Kidney (tissue), 14 donors: ENCODE measurements around the gene POLR2J. TPM values are rescaled to one million over a fixed set of nuclear protein-coding genes. Genes with fewer than 3 reads are reported as not detected.

Source experiments
- DNase-seq, 5 donors: peaks; one replicate each; pipeline ENCODE4 v3.0.0-alpha.2; 2013 to 2020
- FAIRE-seq: peaks from 2 replicates; lab custom pipeline; 2012; peaks lifted over from hg19 to GRCh38; lab: Jason Lieb, UNC
- H3K27ac ChIP-seq, 2 donors: one replicate each; pipeline ENCODE4 v1.7.0; 2013; ENCODE audit warnings: low read depth in 2 of 2, low read length in 2 of 2, inconsistent platforms in 1 of 2
- H3K27me3 ChIP-seq: one replicate; pipeline ENCODE4 v1.7.1; 2013; ENCODE audit warnings: low read length, inconsistent platforms; ENCODE audit not compliant: control insufficient read depth, insufficient read depth
- H3K36me3 ChIP-seq, 3 donors: one replicate each; pipeline versions ENCODE4 v1.7.0 to v1.7.1; 2013; ENCODE audit warnings: low read length in 3 of 3, control low read depth in 1 of 3, inconsistent platforms in 1 of 3; ENCODE audit not compliant: insufficient read depth in 3 of 3, control insufficient read depth in 2 of 3
- H3K4me1 ChIP-seq, 3 donors: one replicate each; pipeline versions ENCODE4 v1.7.0 to v1.7.1; 2013; ENCODE audit warnings: low read length in 3 of 3, inconsistent platforms in 1 of 3, low read depth in 1 of 3; ENCODE audit not compliant: control insufficient read depth in 2 of 3, insufficient read depth in 2 of 3
- H3K4me3 ChIP-seq, 3 donors: one replicate each; pipeline versions ENCODE4 v1.7.0 to v1.8.1; 2013; ENCODE audit warnings: low read length in 3 of 3, control low read depth in 1 of 3, inconsistent platforms in 1 of 3
- H3K9ac ChIP-seq, 3 donors: one replicate each; pipeline versions ENCODE4 v1.7.0 to v1.7.1; 2013; ENCODE audit warnings: low read length in 3 of 3, control low read depth in 1 of 3, inconsistent platforms in 1 of 3
- H3K9me3 ChIP-seq, 3 donors: one replicate each; pipeline versions ENCODE4 v1.7.0 to v1.7.1; 2013; ENCODE audit warnings: low read length in 3 of 3, control low read depth in 1 of 3, inconsistent platforms in 1 of 3; ENCODE audit not compliant: control insufficient read depth in 2 of 3, insufficient read depth in 1 of 3
- CTCF ChIP-seq: IDR thresholded peaks from 3 replicates; pipeline ENCODE4 v1.5.1; 2012; ENCODE audit warnings: mild to moderate bottlenecking, moderate library complexity, borderline replicate concordance; ENCODE audit not compliant: insufficient read depth; ENCODE audit errors: extremely low read depth
- intact Hi-C: fragments of 100-400 bp; cut with DNase I; formaldehyde crosslinking; loops from one replicate; pipeline ENCODE4 v1.11.1; 2022
- polyA plus RNA-seq: library from polyadenylated mRNA; stranded (reverse); fragments of 350-450 nt; fragmentation: Illumina TruSeq; extraction: RNeasy Lipid Tissue Mini Kit (QIAGEN cat#74804); gene quantifications from one replicate; pipeline ENCODE4 v1.2.3, GENCODE V29; 2014; ENCODE audit warnings: low read depth, low replicate concordance; ENCODE audit not compliant: insufficient read depth
- total RNA-seq: library from RNA; stranded (reverse); fragmentation: NEBNext Ultra II Directional; extraction: Animal tissue kit (Norgen Biotek cat#: 25700); gene quantifications from one replicate; pipeline ENCODE4 v1.2.1, GENCODE V29; 2021
- donor health status: control.
- donor health status: control.
- donor health status: control.
- donor health status: control.
- donor health status: control.
- donor health status: DM: yes; HTN: yes; CAD: no.
- donor health status: Normal renal cell carcinoma (clear cell type).

The POLR2J gene
- total and polyA plus RNA-seq, 2 donors from 2014 or later: 42.0 to 117 TPM

GRCh38 chr7:102467581-102468477 lies 10.9 kb downstream of the POLR2J start:
- H3K36me3 ChIP-seq: peaks cover 0 to 6% (median 0%) of the 10 kb centered on the region in 3 donors

GRCh38 chr7:102466097-102466496 lies 12.6 kb downstream of the POLR2J start:
- peak overlapping the region in 2 of 3 donors; percentile 24 to 100 for H3K4me3 ChIP-seq
- no peaks in the 10 kb centered on the region for H3K9me3 ChIP-seq
- H3K36me3 ChIP-seq: peaks cover 0 to 4% (median 0%) of the 10 kb centered on the region in 3 donors
- no peak for TF ChIP-seq CTCF
- no peak overlapping the region for H3K27ac ChIP-seq
- intact Hi-C loops: no loop called here
- no peak for FAIRE-seq
- peak overlapping the region in 1 of 3 donors; percentile 16 for H3K9ac ChIP-seq
- DNase-seq: no peak
- H3K4me1 ChIP-seq: peaks cover 0 to 13% (median 12%) of the 10 kb centered on the region in 3 donors
- H3K27me3 ChIP-seq: no peaks in the 10 kb centered on the region

More at GRCh38 chr7:102467581-102468477, 10.9 kb downstream of the POLR2J start:
- H3K4me3 ChIP-seq: no peak overlapping the region
- FAIRE-seq (no peak), DNase-seq (peak in 2 of 5 donors; percentile 60 to 78)
- no peak for TF ChIP-seq CTCF
- H3K27me3 ChIP-seq: no peaks in the 10 kb centered on the region
- no peak overlapping the region for H3K27ac ChIP-seq
- H3K4me1 ChIP-seq: peaks cover 0 to 13% (median 12%) of the 10 kb centered on the region in 3 donors
- intact Hi-C loops: no loop called here
- no peak overlapping the region for H3K9ac ChIP-seq
- H3K9me3 ChIP-seq: no peaks in the 10 kb centered on the region

GRCh38 chr7:102464577-102465280 lies 14.0 kb downstream of the POLR2J start, which contains the start of the genes ALKBH4 and LRWD1:
Gene ALKBH4, minus strand, starts transcription at chr7:102464863. Its CDS starts 27 bp downstream, at chr7:102464836.
Gene LRWD1, plus strand, starts transcription at chr7:102464984. Its CDS starts 97 bp downstream, at chr7:102465081.
- peak; percentile 38 for TF ChIP-seq CTCF
- intact Hi-C loops: no loop called here
- peak within 1 kb of the TSS; percentile 96 to 100 (median 97) for H3K4me3 ChIP-seq
- peaks cover 0 to 1% (median 0%) of the 10 kb centered on the region in 3 donors for H3K36me3 ChIP-seq
- peak; percentile 92 to 98 (median 95) for DNase-seq
- H3K9me3 ChIP-seq: no peaks in the 10 kb centered on the region
- H3K27me3 ChIP-seq: no peaks in the 10 kb centered on the region
- FAIRE-seq: no peak
- H3K27ac ChIP-seq: peak within 1 kb of the TSS; percentile 1 to 57
- peaks cover 0 to 12% (median 10%) of the 10 kb centered on the region in 3 donors for H3K4me1 ChIP-seq
- H3K9ac ChIP-seq: peak within 1 kb of the TSS; percentile 91 to 99 (median 95)
